K562 (cell line): Measurements from ENCODE around the gene TOMT. TPM values are rescaled to one million over a fixed set of nuclear protein-coding genes. Genes with fewer than 3 reads are reported as not detected.

Experiments used
- BACH1 ChIP-seq: fragments of 200-800 bp; sonication (Bioruptor generic); IDR thresholded peaks from 2 replicates; pipeline ENCODE4 v1.6.1; 2016; ENCODE audit warnings: missing genetic modification characterization, missing compliant biosample characterization
- C11orf30 ChIP-seq: fragments of 450-650 bp; IDR thresholded peaks from 2 replicates; pipeline ENCODE4 v1.6.1; 2016; ENCODE audit warnings: low read depth, mild to moderate bottlenecking
- GTF2A2 ChIP-seq: IDR thresholded peaks from 2 replicates; pipeline ENCODE4 v1.6.1; 2016; ENCODE audit warnings: mild to moderate bottlenecking, missing genetic modification characterization, missing compliant biosample characterization
- L3MBTL2 ChIP-seq: fragments of 450-650 bp; IDR thresholded peaks from 2 replicates; pipeline ENCODE4 v1.6.1; 2016; ENCODE audit warnings: mild to moderate bottlenecking, moderate library complexity
- MAFG ChIP-seq: fragments of 450-650 bp; conservative IDR thresholded peaks from 2 replicates; pipeline ENCODE4 v1.6.1; 2016; ENCODE audit warnings: missing genetic modification characterization, missing compliant biosample characterization
- TGIF2 ChIP-seq: sonication (generic); formaldehyde crosslinking; IDR thresholded peaks from 2 replicates; pipeline ENCODE4 v1.8.1; 2022; ENCODE audit warnings: mild to moderate bottlenecking, missing genetic modification reagents, moderate library complexity
- YY1 ChIP-seq, 3 experiments: IDR thresholded peaks; 2 replicates each; pipeline ENCODE4 v1.6.1; 2011; ENCODE audit warnings: low read length in 2 of 3, mild to moderate bottlenecking in 2 of 3, moderate library complexity in 2 of 3, borderline replicate concordance in 1 of 3, control low read depth in 1 of 3, low read depth in 1 of 3; ENCODE audit not compliant: insufficient read depth in 3 of 3, insufficient replicate concordance in 2 of 3, control insufficient read depth in 1 of 3, insufficient read length in 1 of 3; ENCODE audit errors: extremely low read depth in 1 of 3
- ZNF592 ChIP-seq: fragments of 450-650 bp; IDR thresholded peaks from 2 replicates; pipeline ENCODE4 v1.6.1; 2017; ENCODE audit warnings: antibody characterized with exemption, mild to moderate bottlenecking
- polyA plus RNA-seq, 8 experiments: library from polyadenylated mRNA; depleted of rRNA in 4 of 8; stranded (reverse) in 5 of 8; unstranded in 3 of 8; fragments of >200 nt; fragmentation: Nextera tagmentation in 2 of 8; fragmentation: Illumina TruSeq in 1 of 8; extraction: Ambion mirVana in 2 of 8; extraction: Trizol in 1 of 8; gene quantifications; 2 replicates each; pipeline versions ENCODE4 v1.2.1 to v1.2.3, GENCODE V29; 2011 to 2014; ENCODE audit warnings: inconsistent platforms in 1 of 8, missing spikeins in 1 of 8
- total RNA-seq, 7 experiments: library from RNA; depleted of rRNA in 6 of 7; stranded (reverse); fragments of >200 nt in 6 of 7; fragmentation: Illumina TruSeq in 2 of 7; extraction: Trizol in 2 of 7; gene quantifications; 2 replicates each; pipeline versions ENCODE4 v1.2.1 to v1.2.3, GENCODE V29; 2011 to 2021; ENCODE audit warnings: low replicate concordance in 1 of 7

Gene TOMT
- total and polyA plus RNA-seq, 9 of the 15 experiments (the other 6 are each of a cell fraction or from before 2014, with no cell fraction given) = not detected

- peak; percentile 36; the same call in 1 of the 2 replicates for TF ChIP-seq ZNF592
- peak in 1 of 3 experiments; percentile 18 for TF ChIP-seq YY1 (IDR thresholded peaks at IDR 0.05; ENCODE audit: borderline replicate concordance in 1 of 3, control insufficient read depth in 1 of 3, extremely low read depth in 1 of 3, insufficient read depth in 3 of 3, insufficient read length in 1 of 3, insufficient replicate concordance in 2 of 3, low read depth in 1 of 3, low read length in 2 of 3)
- TF ChIP-seq MAFG (tag) = peak; percentile 66; the same call in 1 of the 2 replicates
- TF ChIP-seq L3MBTL2 = peak; percentile 10; the same call in 1 of the 2 replicates
- TF ChIP-seq BACH1 (tag) = 0 out of 2 replicates have a peak, but pooled peaks have one; percentile 42
- TF ChIP-seq C11orf30 = peak; percentile 54
- no peak for TF ChIP-seq TGIF2 (CRISPR knock-in tag)
- TF ChIP-seq GTF2A2 (tag) = no peak
These were observed 10.5 kb downstream of the TOMT start (continued) for GRCh38 chr11:72116019-72116755.
